ENCODE results near the gene MIPOL1. TPM values are rescaled to one million over a fixed set of nuclear protein-coding genes. Genes with fewer than 3 reads are reported as not detected.

The MIPOL1 gene
- total and polyA plus RNA-seq, 2 of the 13 experiments (the other 11 are each of a cell fraction or from before 2014, with no cell fraction given) = 8.6 to 34.2 TPM

GRCh38 chr14:37585971-37586796 is 388.4 kb downstream of the MIPOL1 start (continued):
- 0 out of 2 replicates have a peak, but pooled peaks have one; percentile 18 for TF ChIP-seq HNF1B (CRISPR knock-in tag; IDR thresholded peaks at IDR 0.05)
- 0 out of 2 replicates have a peak, but pooled peaks have one; percentile 37 for TF ChIP-seq ZFY (CRISPR knock-in tag; IDR thresholded peaks at IDR 0.05)
- TF ChIP-seq SMARCE1 (IDR thresholded peaks at IDR 0.05; ENCODE audit: borderline replicate concordance) = no peak
- TF ChIP-seq RXRB (CRISPR knock-in tag; IDR thresholded peaks at IDR 0.05; ENCODE audit: borderline replicate concordance) = 0 out of 2 replicates have a peak, but pooled peaks have one; percentile 9
- no peak for TF ChIP-seq SKI (IDR thresholded peaks at IDR 0.05; ENCODE audit: partially characterized antibody)
- TF ChIP-seq PHF8 (CRISPR knock-in tag; IDR thresholded peaks at IDR 0.05) = peak; percentile 24; the same call in 1 of the 2 replicates
- TF ChIP-seq TCF7 (IDR thresholded peaks at IDR 0.05; ENCODE audit: low read depth) = 0 out of 2 replicates have a peak, but pooled peaks have one; percentile 14
- TF ChIP-seq AGO1 (IDR thresholded peaks at IDR 0.05; ENCODE audit: low read depth, low read length, poor library complexity, severe bottlenecking) = no peak
- peak; percentile 70 for TF ChIP-seq HNF4G (IDR thresholded peaks at IDR 0.05; ENCODE audit: borderline replicate concordance, low read depth, low read length)
- TF ChIP-seq HNF4G (CRISPR knock-in tag; IDR thresholded peaks at IDR 0.05; ENCODE audit: borderline replicate concordance, low read depth) = 0 out of 2 replicates have a peak, but pooled peaks have one; percentile 41
- TF ChIP-seq, protein P1, sequence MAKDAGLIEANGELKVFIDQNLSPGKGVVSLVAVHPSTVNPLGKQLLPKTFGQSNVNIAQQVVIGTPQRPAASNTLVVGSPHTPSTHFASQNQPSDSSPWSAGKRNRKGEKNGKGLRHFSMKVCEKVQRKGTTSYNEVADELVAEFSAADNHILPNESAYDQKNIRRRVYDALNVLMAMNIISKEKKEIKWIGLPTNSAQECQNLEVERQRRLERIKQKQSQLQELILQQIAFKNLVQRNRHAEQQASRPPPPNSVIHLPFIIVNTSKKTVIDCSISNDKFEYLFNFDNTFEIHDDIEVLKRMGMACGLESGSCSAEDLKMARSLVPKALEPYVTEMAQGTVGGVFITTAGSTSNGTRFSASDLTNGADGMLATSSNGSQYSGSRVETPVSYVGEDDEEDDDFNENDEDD (CRISPR knock-in tag; IDR thresholded peaks at IDR 0.05; ENCODE audit: borderline replicate concordance) = peak; percentile 39; the same call in 1 of the 2 replicates
- no peak for TF ChIP-seq HMGXB3 (CRISPR knock-in tag; IDR thresholded peaks at IDR 0.05; ENCODE audit: borderline replicate concordance)
- 0 out of 2 replicates have a peak, but pooled peaks have one; percentile 55 for TF ChIP-seq ZGPAT (CRISPR knock-in tag; IDR thresholded peaks at IDR 0.05)
- TF ChIP-seq ZNF766 (CRISPR knock-in tag; IDR thresholded peaks at IDR 0.05; ENCODE audit: borderline replicate concordance) = no peak
- TF ChIP-seq, protein P2, sequence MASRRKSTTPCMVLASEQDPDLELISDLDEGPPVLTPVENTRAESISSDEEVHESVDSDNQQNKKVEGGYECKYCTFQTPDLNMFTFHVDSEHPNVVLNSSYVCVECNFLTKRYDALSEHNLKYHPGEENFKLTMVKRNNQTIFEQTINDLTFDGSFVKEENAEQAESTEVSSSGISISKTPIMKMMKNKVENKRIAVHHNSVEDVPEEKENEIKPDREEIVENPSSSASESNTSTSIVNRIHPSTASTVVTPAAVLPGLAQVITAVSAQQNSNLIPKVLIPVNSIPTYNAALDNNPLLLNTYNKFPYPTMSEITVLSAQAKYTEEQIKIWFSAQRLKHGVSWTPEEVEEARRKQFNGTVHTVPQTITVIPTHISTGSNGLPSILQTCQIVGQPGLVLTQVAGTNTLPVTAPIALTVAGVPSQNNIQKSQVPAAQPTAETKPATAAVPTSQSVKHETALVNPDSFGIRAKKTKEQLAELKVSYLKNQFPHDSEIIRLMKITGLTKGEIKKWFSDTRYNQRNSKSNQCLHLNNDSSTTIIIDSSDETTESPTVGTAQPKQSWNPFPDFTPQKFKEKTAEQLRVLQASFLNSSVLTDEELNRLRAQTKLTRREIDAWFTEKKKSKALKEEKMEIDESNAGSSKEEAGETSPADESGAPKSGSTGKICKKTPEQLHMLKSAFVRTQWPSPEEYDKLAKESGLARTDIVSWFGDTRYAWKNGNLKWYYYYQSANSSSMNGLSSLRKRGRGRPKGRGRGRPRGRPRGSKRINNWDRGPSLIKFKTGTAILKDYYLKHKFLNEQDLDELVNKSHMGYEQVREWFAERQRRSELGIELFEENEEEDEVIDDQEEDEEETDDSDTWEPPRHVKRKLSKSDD (CRISPR knock-in tag; IDR thresholded peaks at IDR 0.05; ENCODE audit: low read depth) = 0 out of 2 replicates have a peak, but pooled peaks have one; percentile 39
